ENCODE results near the gene PCDHB11. TPM values are rescaled to one million over a fixed set of nuclear protein-coding genes. Genes with fewer than 3 reads are reported as not detected.
"Not testable (repeated sequence)": the region's sequence is repeated elsewhere in the genome, so short reads cannot be mapped to it uniquely, and the experiment has no call there.

Gene PCDHB11
- total and polyA plus RNA-seq, 2 donors (not counting 1 experiment from before 2014, with no cell fraction given) = 0.36 to 1.7 TPM

- H3K4me1 ChIP-seq (ENCODE audit: control insufficient read depth, extremely low read depth, insufficient read depth, low read length) = no peaks in the 10 kb centered on the region
- H2AFZ ChIP-seq (ENCODE audit: low read length) = no peak overlapping the region
- DNase-seq (ENCODE audit: low read depth in 2 of 2) = no peak
- no peaks in the 10 kb centered on the region for H3K79me2 ChIP-seq (ENCODE audit: control insufficient read depth, insufficient read depth, low read length)
- no peak overlapping the region for H3K4me3 ChIP-seq (replicated peaks in 1 of 4; ENCODE audit: control extremely low read depth in 1 of 4, insufficient read depth in 1 of 4, low read depth in 3 of 4, low read length in 4 of 4)
- H3K9me3 ChIP-seq (ENCODE audit: control insufficient read depth, insufficient read depth, low read depth, low read length) = no peaks in the 10 kb centered on the region
- H3K9ac ChIP-seq (ENCODE audit: insufficient read depth, low read length) = no peak overlapping the region
- no peak overlapping the region for H3K27ac ChIP-seq (ENCODE audit: insufficient read depth, low read length)
- H4K20me1 ChIP-seq (ENCODE audit: control insufficient read depth, extremely low read depth, insufficient read depth, low read length) = no peaks in the 10 kb centered on the region
- no peak for TF ChIP-seq EZH2 (IDR thresholded peaks at IDR 0.05; ENCODE audit: low read length, missing control alignments)
- TF ChIP-seq CTCF (conservative IDR thresholded peaks at IDR 0.05 in 1 of 2, IDR thresholded peaks at IDR 0.05 in 1 of 2; ENCODE audit: low read depth in 1 of 2, low read length in 2 of 2) = no peak
- no peak overlapping the region for H3K4me2 ChIP-seq (ENCODE audit: extremely low read depth, insufficient read depth, low read length)
- no peaks in the 10 kb centered on the region for H3K27me3 ChIP-seq (ENCODE audit: control insufficient read depth, insufficient read depth, low read length)
- no peaks in the 10 kb centered on the region for H3K36me3 ChIP-seq (ENCODE audit: control insufficient read depth, insufficient read depth, low read length)
These were observed 23.5 kb upstream of the PCDHB11 start for GRCh38 chr5:141175933-141176332.

GRCh38 chr5:141177577-141178191 lies 21.7 kb upstream of the PCDHB11 start, which contains the start of gene PCDHB8:
TSS of gene PCDHB8 (plus strand) at chr5:141177790. CDS start at chr5:141178035, 245 bp downstream.
- H3K4me2 ChIP-seq (ENCODE audit: extremely low read depth, insufficient read depth, low read length); H3K9me3 ChIP-seq (ENCODE audit: control insufficient read depth, insufficient read depth, low read depth, low read length); H3K27ac ChIP-seq (ENCODE audit: insufficient read depth, low read length); H3K36me3 ChIP-seq (ENCODE audit: control insufficient read depth, insufficient read depth, low read length); H3K79me2 ChIP-seq (ENCODE audit: control insufficient read depth, insufficient read depth, low read length); H3K9ac ChIP-seq (ENCODE audit: insufficient read depth, low read length); H3K4me1 ChIP-seq (ENCODE audit: control insufficient read depth, extremely low read depth, insufficient read depth, low read length); H3K27me3 ChIP-seq (ENCODE audit: control insufficient read depth, insufficient read depth, low read length); H4K20me1 ChIP-seq (ENCODE audit: control insufficient read depth, extremely low read depth, insufficient read depth, low read length); DNase-seq (ENCODE audit: low read depth in 2 of 2); H3K4me3 ChIP-seq (replicated peaks in 1 of 4; ENCODE audit: control extremely low read depth in 1 of 4, insufficient read depth in 1 of 4, low read depth in 3 of 4, low read length in 4 of 4); H2AFZ ChIP-seq (ENCODE audit: low read length): not testable (repeated sequence)

- not testable (repeated sequence) for H3K27ac ChIP-seq (ENCODE audit: insufficient read depth, low read length); H2AFZ ChIP-seq (ENCODE audit: low read length); DNase-seq (ENCODE audit: low read depth in 2 of 2)
These were observed 20.1 kb upstream of the PCDHB11 start for GRCh38 chr5:141179371-141179770.

GRCh38 chr5:141179876-141180275 lies 19.6 kb upstream of the PCDHB11 start:
- H3K27me3 ChIP-seq (ENCODE audit: control insufficient read depth, insufficient read depth, low read length); H2AFZ ChIP-seq (ENCODE audit: low read length); H4K20me1 ChIP-seq (ENCODE audit: control insufficient read depth, extremely low read depth, insufficient read depth, low read length); H3K4me3 ChIP-seq (replicated peaks in 1 of 4; ENCODE audit: control extremely low read depth in 1 of 4, insufficient read depth in 1 of 4, low read depth in 3 of 4, low read length in 4 of 4); H3K9ac ChIP-seq (ENCODE audit: insufficient read depth, low read length); H3K9me3 ChIP-seq (ENCODE audit: control insufficient read depth, insufficient read depth, low read depth, low read length); H3K79me2 ChIP-seq (ENCODE audit: control insufficient read depth, insufficient read depth, low read length); H3K4me1 ChIP-seq (ENCODE audit: control insufficient read depth, extremely low read depth, insufficient read depth, low read length); DNase-seq (ENCODE audit: low read depth in 2 of 2); H3K27ac ChIP-seq (ENCODE audit: insufficient read depth, low read length); H3K4me2 ChIP-seq (ENCODE audit: extremely low read depth, insufficient read depth, low read length); H3K36me3 ChIP-seq (ENCODE audit: control insufficient read depth, insufficient read depth, low read length): not testable (repeated sequence)

More at GRCh38 chr5:141179371-141179770, 20.1 kb upstream of the PCDHB11 start:
- not testable (repeated sequence) for H3K4me2 ChIP-seq (ENCODE audit: extremely low read depth, insufficient read depth, low read length); H3K27me3 ChIP-seq (ENCODE audit: control insufficient read depth, insufficient read depth, low read length); H3K9ac ChIP-seq (ENCODE audit: insufficient read depth, low read length); H3K9me3 ChIP-seq (ENCODE audit: control insufficient read depth, insufficient read depth, low read depth, low read length); H4K20me1 ChIP-seq (ENCODE audit: control insufficient read depth, extremely low read depth, insufficient read depth, low read length); H3K36me3 ChIP-seq (ENCODE audit: control insufficient read depth, insufficient read depth, low read length); H3K79me2 ChIP-seq (ENCODE audit: control insufficient read depth, insufficient read depth, low read length); H3K4me3 ChIP-seq (replicated peaks in 1 of 4; ENCODE audit: control extremely low read depth in 1 of 4, insufficient read depth in 1 of 4, low read depth in 3 of 4, low read length in 4 of 4); H3K4me1 ChIP-seq (ENCODE audit: control insufficient read depth, extremely low read depth, insufficient read depth, low read length)

Measured in fibroblast of lung (primary cell).